SK-N-SH (cell line): ENCODE results near the gene HSF5. TPM values are rescaled to one million over a fixed set of nuclear protein-coding genes. Genes with fewer than 3 reads are reported as not detected.

ENCODE experiments used
- CTCF ChIA-PET: fragments of 300-600, 350-600 bp; formaldehyde crosslinking; extraction: SDS; loops from one replicate; lab custom pipeline; 2021; lab: Yijun Ruan, JAX
- POLR2A ChIA-PET: fragments of 350-600 bp; sonication (Branson Sonifier 250); formaldehyde crosslinking; extraction: SDS; loops from one replicate; lab custom pipeline; 2020; ENCODE audit warnings: antibody characterized with exemption, inconsistent platforms; lab: Yijun Ruan, JAX
- DNase-seq: peaks from one replicate; pipeline ENCODE4 v3.0.0; 2012
- H2AFZ ChIP-seq: fragments of 200-600 bp; sonication (generic); 2 replicates; pipeline ENCODE4 v1.8.1; 2016; ENCODE audit warnings: antibody characterized with exemption, mild to moderate bottlenecking, low read depth
- H3F3A ChIP-seq: fragments of 200-600 bp; sonication (generic); replicated peaks from 2 replicates; pipeline ENCODE3; 2016; ENCODE audit warnings: antibody characterized with exemption, mild to moderate bottlenecking; ENCODE audit not compliant: insufficient read depth
- H3K27ac ChIP-seq, 2 experiments: fragments of 200-500 bp in 1 of 2; fragments of 200-600 bp in 1 of 2; sonication (Bioruptor generic) in 1 of 2; sonication (generic), shearing (Covaris generic) in 1 of 2; 2 replicates each; pipeline versions ENCODE4 v1.5.1 to v1.6.1; 2014 to 2016; ENCODE audit warnings: low read depth in 2 of 2, inconsistent platforms in 1 of 2, low read length in 1 of 2, mild to moderate bottlenecking in 1 of 2, mixed read lengths in 1 of 2
- H3K27me3 ChIP-seq: fragments of 200-600 bp; sonication (generic), shearing (Covaris generic); 2 replicates; pipeline ENCODE4 v1.6.1; 2016; ENCODE audit warnings: mixed run types; ENCODE audit not compliant: insufficient read depth
- H3K36me3 ChIP-seq, 2 experiments: fragments of 200-500 bp in 1 of 2; fragments of 200-600 bp in 1 of 2; sonication (Bioruptor generic) in 1 of 2; sonication (generic) in 1 of 2; replicated peaks in 1 of 2; 2 replicates each; pipeline versions ENCODE3 to v1.5.1; 2014 to 2016; ENCODE audit warnings: low read length in 1 of 2, mild to moderate bottlenecking in 1 of 2; ENCODE audit not compliant: insufficient read depth in 2 of 2, control insufficient read depth in 1 of 2
- H3K4me1 ChIP-seq, 2 experiments: fragments of 200-500 bp in 1 of 2; fragments of 200-600 bp in 1 of 2; sonication (Bioruptor generic) in 1 of 2; sonication (generic), shearing (Covaris generic) in 1 of 2; 2 replicates each; pipeline versions ENCODE4 v1.5.1 to v1.6.1; 2014 to 2016; ENCODE audit warnings: low read depth in 1 of 2, low read length in 1 of 2, mixed run types in 1 of 2; ENCODE audit not compliant: insufficient read depth in 2 of 2, control insufficient read depth in 1 of 2
- H3K4me2 ChIP-seq: fragments of 200-600 bp; sonication (generic), shearing (Covaris generic); 2 replicates; pipeline ENCODE4 v1.6.1; 2017; ENCODE audit warnings: mixed run types
- H3K4me3 ChIP-seq, 2 experiments: fragments of 200-500 bp in 1 of 2; fragments of 200-600 bp in 1 of 2; sonication (Bioruptor generic) in 1 of 2; sonication (generic), shearing (Covaris generic) in 1 of 2; 2 replicates each; pipeline versions ENCODE4 v1.5.1 to v1.8.1; 2014 to 2016; ENCODE audit warnings: low read depth in 2 of 2, inconsistent platforms in 1 of 2, low read length in 1 of 2, mild to moderate bottlenecking in 1 of 2, mixed read lengths in 1 of 2, moderate library complexity in 1 of 2
- H3K79me2 ChIP-seq: fragments of 200-600 bp; sonication (generic); 2 replicates; pipeline ENCODE4 v1.8.1; 2017; ENCODE audit warnings: mild to moderate bottlenecking; ENCODE audit not compliant: insufficient read depth
- H3K9ac ChIP-seq: fragments of 200-600 bp; sonication (generic); 2 replicates; pipeline ENCODE4 v1.6.1; 2017; ENCODE audit warnings: mixed run types
- H3K9me2 ChIP-seq: fragments of 200-600 bp; sonication (generic); 2 replicates; pipeline ENCODE4 v1.6.1; 2017; ENCODE audit warnings: mixed run types
- H3K9me3 ChIP-seq: fragments of 200-600 bp; sonication (generic); 2 replicates; pipeline ENCODE4 v1.6.1; 2017; ENCODE audit warnings: mixed run types, mild to moderate bottlenecking, moderate library complexity
- H4K20me1 ChIP-seq: fragments of 200-600 bp; sonication (generic); 2 replicates; pipeline ENCODE4 v1.6.1; 2017; ENCODE audit warnings: mild to moderate bottlenecking, mixed run types; ENCODE audit not compliant: insufficient read depth
- ELF1 ChIP-seq: IDR thresholded peaks from 2 replicates; pipeline ENCODE4 v1.4.0; 2012
- FOXM1 ChIP-seq: IDR thresholded peaks from 2 replicates; pipeline ENCODE4 v1.4.0; 2012; ENCODE audit warnings: low read depth, mild to moderate bottlenecking
- IRF3 ChIP-seq: fragments of 150-350 bp; IDR thresholded peaks from 2 replicates; pipeline ENCODE4 v1.6.1; 2016; ENCODE audit warnings: mild to moderate bottlenecking, low read depth, low read length
- MAX ChIP-seq: IDR thresholded peaks from 2 replicates; pipeline ENCODE4 v1.4.0; 2012; ENCODE audit warnings: low read depth
- MEF2A ChIP-seq: IDR thresholded peaks from 2 replicates; pipeline ENCODE4 v1.4.0; 2012; ENCODE audit warnings: low read depth, borderline replicate concordance
- NRF1 ChIP-seq: IDR thresholded peaks from 2 replicates; pipeline ENCODE4 v1.6.1; 2012; ENCODE audit warnings: low read depth, mild to moderate bottlenecking, low read length
- REST ChIP-seq: IDR thresholded peaks from 2 replicates; pipeline ENCODE4 v1.6.1; 2012; ENCODE audit warnings: mild to moderate bottlenecking, low read depth, low read length, moderate library complexity
- RXRA ChIP-seq: IDR thresholded peaks from 2 replicates; pipeline ENCODE4 v1.4.0; 2012; ENCODE audit warnings: low read depth, mild to moderate bottlenecking, borderline replicate concordance
- SMC3 ChIP-seq: IDR thresholded peaks from 2 replicates; pipeline ENCODE4 v1.6.1; 2012; ENCODE audit warnings: low read depth, low read length, improper control_type of control experiment
- TAF1 ChIP-seq: IDR thresholded peaks from 2 replicates; pipeline ENCODE4 v1.6.1; 2012; ENCODE audit warnings: low read depth, mild to moderate bottlenecking, low read length, moderate library complexity, borderline replicate concordance
- TCF12 ChIP-seq: IDR thresholded peaks from 2 replicates; pipeline ENCODE4 v1.4.0; 2012
- TEAD4 ChIP-seq: IDR thresholded peaks from 2 replicates; pipeline ENCODE4 v1.4.0; 2012; ENCODE audit warnings: mild to moderate bottlenecking, borderline replicate concordance; ENCODE audit not compliant: insufficient read depth
- USF1 ChIP-seq: IDR thresholded peaks from 2 replicates; pipeline ENCODE4 v1.4.0; 2012; ENCODE audit warnings: low read depth, borderline replicate concordance
- USF2 ChIP-seq: fragments of 150-350 bp; IDR thresholded peaks from 2 replicates; pipeline ENCODE4 v1.6.1; 2017; ENCODE audit warnings: antibody characterized with exemption, low read length, low read depth, borderline replicate concordance
- ZBTB33 ChIP-seq: IDR thresholded peaks from 2 replicates; pipeline ENCODE4 v1.4.0; 2012; ENCODE audit warnings: low read depth, borderline replicate concordance
- WGBS: methylation state at CpG from one replicate; pipeline ENCODE4 v1.1.6; 2017; ENCODE audit warnings: low lambda C conversion rate; 5-methylcytosine and 5-hydroxymethylcytosine counted together
- polyA plus RNA-seq, 3 experiments: library from polyadenylated mRNA; depleted of rRNA; stranded (reverse); fragments of >200 nt; gene quantifications; 2 replicates each; pipeline ENCODE4 v1.2.3, GENCODE V29; 2012

HSF5 gene
- polyA plus RNA-seq, 1 of the 3 experiments (the other 2 are of a cell fraction), result not detected

GRCh38 chr17:58432806-58433573, 55.2 kb downstream of the HSF5 start:
- Histone ChIP-seq H3K36me3 (no peaks in the 10 kb centered on the region), H3F3A (no peaks in the 10 kb centered on the region), H3K4me1 (no peaks in the 10 kb centered on the region), H2AFZ (no peak overlapping the region)
- POLR2A ChIA-PET, result no interaction called here
- 41% methylated on average over 7 of the region's 7 CpGs for WGBS
- TF ChIP-seq MAX (no peak), ZBTB33 (no peak), RXRA (no peak), MEF2A (no peak), IRF3 (no peak), ELF1 (no peak), USF1 (no peak), TEAD4 (no peak), NRF1 (no peak), FOXM1 (no peak), TCF12 (no peak), TAF1 (no peak), REST (no peak), SMC3 (no peak), USF2 (no peak)
- TF ChIP-seq, all 33 proteins: peak for 0
- no peaks in the 10 kb centered on the region for H3K9me2 ChIP-seq
- no peak for DNase-seq
- H4K20me1 ChIP-seq, result no peaks in the 10 kb centered on the region
- no peaks in the 10 kb centered on the region for H3K79me2 ChIP-seq
- no peak overlapping the region for H3K9ac ChIP-seq
- no peaks in the 10 kb centered on the region for H3K9me3 ChIP-seq
- CTCF ChIA-PET, result interaction anchor here (1.0 to 3.6 kb wide), 7 partner anchors 13 to 183 kb away, joined by 3 to 21 read pairs (median 5); partner anchors contain the start of gene RNF43
- no peak overlapping the region for H3K4me2 ChIP-seq
- no peaks in the 10 kb centered on the region; the same call in 1 of the 2 replicates for H3K27me3 ChIP-seq
- H3K4me3 ChIP-seq, result no peak overlapping the region
- no peak overlapping the region for H3K27ac ChIP-seq
